Esophagus squamous epithelium (tissue), 5 donors: ENCODE measurements around the gene TMEM255B. TPM values are rescaled to one million over a fixed set of nuclear protein-coding genes. Genes with fewer than 3 reads are reported as not detected.

ENCODE experiments used
- DNase-seq: peaks from one replicate; lab custom pipeline; 2025; lab: John Stamatoyannopoulos, UW
- H3K27ac ChIP-seq, 4 donors: fragments of 200-600 bp; sonication (generic); one replicate each; pipeline ENCODE4 v1.5.1; 2016 to 2019; ENCODE audit warnings: mild to moderate bottlenecking in 1 of 4
- H3K27me3 ChIP-seq, 4 donors: fragments of 200-600 bp; sonication (generic); 1 replicate in 3 of 4; 2 replicates in 1 of 4; pipeline versions ENCODE4 v1.5.1 to v1.6.0; 2017 to 2021; ENCODE audit warnings: antibody characterized with exemption in 1 of 4
- H3K36me3 ChIP-seq, 3 donors: fragments of 200-600 bp; sonication (generic); one replicate each; pipeline ENCODE4 v1.5.1; 2016 to 2019
- H3K4me1 ChIP-seq, 3 donors: fragments of 200-600 bp; sonication (generic); one replicate each; pipeline ENCODE4 v1.5.1; 2017 to 2019
- H3K4me3 ChIP-seq, 4 donors: fragments of 200-600 bp; sonication (generic); 1 replicate in 3 of 4; 2 replicates in 1 of 4; pipeline ENCODE4 v1.5.1; 2016 to 2019; ENCODE audit warnings: mild to moderate bottlenecking in 2 of 4, moderate library complexity in 1 of 4
- H3K9me3 ChIP-seq, 3 donors: fragments of 200-600 bp; sonication (generic); one replicate each; pipeline ENCODE4 v1.5.1; 2016 to 2019
- CTCF ChIP-seq, 6 experiments: fragments of 450-650 bp in 4 of 6; fragments of 200-600 bp in 2 of 6; sonication (generic) in 2 of 6; IDR thresholded peaks; one replicate each; pipeline ENCODE4 v1.5.1; 2016 to 2019; ENCODE audit warnings: antibody characterized with exemption in 6 of 6, mild to moderate bottlenecking in 4 of 6, moderate library complexity in 4 of 6
- POLR2A ChIP-seq, 4 donors: fragments of 450-650 bp; IDR thresholded peaks; one replicate each; pipeline ENCODE4 v1.6.1; 2017; ENCODE audit warnings: antibody characterized with exemption in 4 of 4, mild to moderate bottlenecking in 4 of 4, moderate library complexity in 3 of 4
- WGBS, 2 donors: methylation state at CpG; one replicate each; pipeline ENCODE4 v1.1.5; 2018; 5-methylcytosine and 5-hydroxymethylcytosine counted together
- intact Hi-C: fragments of 100-400 bp; cut with DNase I; formaldehyde crosslinking; loops from one replicate; pipeline ENCODE4 v1.15.0; 2022
- total RNA-seq, 4 donors: library from RNA; depleted of rRNA; stranded (reverse); fragments of >200 nt; gene quantifications; one replicate each; pipeline ENCODE4 v1.1.0, GENCODE V29; 2016
- donor health status: DM: yes; HTN: yes; CAD: no.

The TMEM255B gene
- total RNA-seq, 4 donors from 2014 or later = 0.30 to 9.2 (median 3.2) TPM; not detected in 1

GRCh38 chr13:113791226-113791625 lies 32.2 kb downstream of the TMEM255B start:
- TF ChIP-seq CTCF (IDR thresholded peaks at IDR 0.05) (no peak), POLR2A (IDR thresholded peaks at IDR 0.05) (no peak)
- Histone ChIP-seq H3K27me3 (peaks cover 0 to 16% (median 0%) of the 10 kb centered on the region in 4 donors), H3K4me1 (no peaks in the 10 kb centered on the region), H3K27ac (no peak overlapping the region), H3K4me3 (no peak overlapping the region), H3K9me3 (no peaks in the 10 kb centered on the region), H3K36me3 (peaks cover 0 to 2% (median 0%) of the 10 kb centered on the region in 3 donors)
- intact Hi-C loops = no loop called here
- WGBS, 2 donors = 67% methylated on average over 3 to 12 of the region's 17 CpGs
- DNase-seq = no peak

GRCh38 chr13:113791761-113792160 lies 32.7 kb downstream of the TMEM255B start:
- no peak overlapping the region for H3K4me3 ChIP-seq
- DNase-seq = no peak
- no peak overlapping the region for H3K27ac ChIP-seq
- peaks cover 0 to 16% (median 0%) of the 10 kb centered on the region in 4 donors for H3K27me3 ChIP-seq
- no peaks in the 10 kb centered on the region for H3K9me3 ChIP-seq
- intact Hi-C loops = no loop called here
- H3K36me3 ChIP-seq = peaks cover 0 to 7% (median 0%) of the 10 kb centered on the region in 3 donors
- TF ChIP-seq POLR2A (IDR thresholded peaks at IDR 0.05) (no peak), CTCF (IDR thresholded peaks at IDR 0.05) (no peak)
- H3K4me1 ChIP-seq = no peaks in the 10 kb centered on the region
- 81 to 88% methylated on average over 9 to 10 of the region's 19 CpGs for WGBS, 2 donors

GRCh38 chr13:113792236-113792770 lies 33.3 kb downstream of the TMEM255B start:
- Histone ChIP-seq H3K4me1 (no peaks in the 10 kb centered on the region), H3K36me3 (peaks cover 0 to 12% (median 0%) of the 10 kb centered on the region in 3 donors), H3K4me3 (no peak overlapping the region), H3K9me3 (no peaks in the 10 kb centered on the region), H3K27me3 (peaks cover 0 to 16% (median 0%) of the 10 kb centered on the region in 4 donors), H3K27ac (no peak overlapping the region)
- TF ChIP-seq POLR2A (IDR thresholded peaks at IDR 0.05) = no peak
- no peak for TF ChIP-seq CTCF (IDR thresholded peaks at IDR 0.05)
- WGBS, 2 donors = 69 to 76% methylated on average over 12 of the region's 12 CpGs
- DNase-seq = no peak
- intact Hi-C loops = no loop called here

GRCh38 chr13:113792886-113793717 lies 34.1 kb downstream of the TMEM255B start:
- TF ChIP-seq CTCF (IDR thresholded peaks at IDR 0.05) (no peak), POLR2A (IDR thresholded peaks at IDR 0.05) (no peak)
- peaks cover 0 to 16% (median 0%) of the 10 kb centered on the region in 4 donors for H3K27me3 ChIP-seq
- H3K9me3 ChIP-seq = no peaks in the 10 kb centered on the region
- H3K36me3 ChIP-seq = peaks cover 0 to 12% (median 0%) of the 10 kb centered on the region in 3 donors
- intact Hi-C loops = no loop called here
- no peak overlapping the region for H3K27ac ChIP-seq
- WGBS, 2 donors = 67 to 71% methylated on average over 8 to 17 of the region's 33 CpGs
- no peak overlapping the region for H3K4me3 ChIP-seq
- no peak for DNase-seq
- no peaks in the 10 kb centered on the region for H3K4me1 ChIP-seq

- Histone ChIP-seq H3K9me3 (no peaks in the 10 kb centered on the region), H3K27me3 (peaks cover 0 to 16% (median 0%) of the 10 kb centered on the region in 4 donors), H3K4me3 (no peak overlapping the region), H3K27ac (no peak overlapping the region), H3K36me3 (peaks cover 0 to 12% (median 0%) of the 10 kb centered on the region in 3 donors), H3K4me1 (no peaks in the 10 kb centered on the region)
- intact Hi-C loops = no loop called here
- DNase-seq = no peak
- WGBS, 2 donors = 94% methylated on average over 2 of the region's 15 CpGs; no CpG with 5 or more reads in 1 of the 2 donors
- TF ChIP-seq CTCF (IDR thresholded peaks at IDR 0.05) (no peak), POLR2A (IDR thresholded peaks at IDR 0.05) (no peak)
Measured at GRCh38 chr13:113793718-113794085, 34.7 kb downstream of the TMEM255B start.
